Thyroid gland (tissue), 4 donors: ENCODE results near the gene PRR33. TPM values are rescaled to one million over a fixed set of nuclear protein-coding genes. Genes with fewer than 3 reads are reported as not detected.

ENCODE experiments used
- DNase-seq, 2 donors: peaks; one replicate each; pipeline ENCODE4 v3.0.0-alpha.2; 2019
- H3K27ac ChIP-seq, 3 donors: fragments of 200-600 bp; sonication (generic); 1 replicate in 2 of 3; 2 replicates in 1 of 3; pipeline ENCODE4 v1.5.1; 2016 to 2019; ENCODE audit warnings: mild to moderate bottlenecking in 1 of 3, moderate library complexity in 1 of 3
- H3K27me3 ChIP-seq: fragments of 200-600 bp; sonication (generic); one replicate; pipeline ENCODE4 v1.5.1; 2019
- H3K36me3 ChIP-seq, 2 donors: fragments of 200-600 bp; sonication (generic); one replicate each; pipeline ENCODE4 v1.5.1; 2016 to 2019
- H3K4me1 ChIP-seq, 2 donors: fragments of 200-600 bp; sonication (generic); one replicate each; pipeline ENCODE4 v1.5.1; 2017 to 2019
- H3K4me3 ChIP-seq, 3 donors: fragments of 200-600 bp; sonication (generic); replicated peaks in 1 of 3; 1 replicate in 2 of 3; 2 replicates in 1 of 3; pipeline ENCODE4 v1.5.1; 2016; ENCODE audit warnings: mild to moderate bottlenecking in 1 of 3
- H3K9me3 ChIP-seq: fragments of 200-600 bp; sonication (generic); one replicate; pipeline ENCODE4 v1.5.1; 2017
- POLR2A ChIP-seq, 2 donors: fragments of 450-650 bp; IDR thresholded peaks; one replicate each; pipeline ENCODE4 v1.6.1; 2017; ENCODE audit warnings: antibody characterized with exemption in 2 of 2, mild to moderate bottlenecking in 2 of 2, moderate library complexity in 1 of 2
- whole genome bisulfite sequencing, 2 donors: methylation state at CpG; one replicate each; pipeline ENCODE4 v1.1.5; 2017; 5-methylcytosine and 5-hydroxymethylcytosine counted together
- intact Hi-C: fragments of 100-400 bp; cut with DNase I; formaldehyde crosslinking; loops from one replicate; pipeline ENCODE4 v1.15.1; 2023
- total RNA-seq, 4 donors: library from RNA; depleted of rRNA; stranded (reverse); fragments of >200 nt; gene quantifications; one replicate each; pipeline ENCODE4 v1.2.3, GENCODE V29; 2016
- TF ChIP-seq, protein P1 (sequence below), 6 experiments: fragments of 200-600 bp in 3 of 6; fragments of 450-650 bp in 3 of 6; sonication (generic) in 3 of 6; IDR thresholded peaks; one replicate each; pipeline ENCODE4 v1.5.1; 2016 to 2019; ENCODE audit warnings: antibody characterized with exemption in 6 of 6, mild to moderate bottlenecking in 2 of 6, inconsistent platforms in 1 of 6, moderate library complexity in 1 of 6

Gene PRR33
- total RNA-seq, 4 donors from 2014 or later, result not detected

- H3K4me1 ChIP-seq, result peaks cover 15 to 29% of the 10 kb centered on the region in 2 donors
- 58 to 76% methylated on average over 2 to 3 of the region's 15 CpGs for WGBS, 2 donors
- no peak overlapping the region for H3K4me3 ChIP-seq
- DNase-seq, result no peak
- H3K36me3 ChIP-seq, result no peaks in the 10 kb centered on the region
- H3K27ac ChIP-seq, result no peak overlapping the region
- intact Hi-C loops, result no loop called here
- no peak for TF ChIP-seq POLR2A (IDR thresholded peaks at IDR 0.05)
- TF ChIP-seq, protein P1, sequence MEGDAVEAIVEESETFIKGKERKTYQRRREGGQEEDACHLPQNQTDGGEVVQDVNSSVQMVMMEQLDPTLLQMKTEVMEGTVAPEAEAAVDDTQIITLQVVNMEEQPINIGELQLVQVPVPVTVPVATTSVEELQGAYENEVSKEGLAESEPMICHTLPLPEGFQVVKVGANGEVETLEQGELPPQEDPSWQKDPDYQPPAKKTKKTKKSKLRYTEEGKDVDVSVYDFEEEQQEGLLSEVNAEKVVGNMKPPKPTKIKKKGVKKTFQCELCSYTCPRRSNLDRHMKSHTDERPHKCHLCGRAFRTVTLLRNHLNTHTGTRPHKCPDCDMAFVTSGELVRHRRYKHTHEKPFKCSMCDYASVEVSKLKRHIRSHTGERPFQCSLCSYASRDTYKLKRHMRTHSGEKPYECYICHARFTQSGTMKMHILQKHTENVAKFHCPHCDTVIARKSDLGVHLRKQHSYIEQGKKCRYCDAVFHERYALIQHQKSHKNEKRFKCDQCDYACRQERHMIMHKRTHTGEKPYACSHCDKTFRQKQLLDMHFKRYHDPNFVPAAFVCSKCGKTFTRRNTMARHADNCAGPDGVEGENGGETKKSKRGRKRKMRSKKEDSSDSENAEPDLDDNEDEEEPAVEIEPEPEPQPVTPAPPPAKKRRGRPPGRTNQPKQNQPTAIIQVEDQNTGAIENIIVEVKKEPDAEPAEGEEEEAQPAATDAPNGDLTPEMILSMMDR (IDR thresholded peaks at IDR 0.05), result no peak
- no peaks in the 10 kb centered on the region for H3K9me3 ChIP-seq
- H3K27me3 ChIP-seq, result no peaks in the 10 kb centered on the region
These were observed 24.9 kb downstream of the PRR33 start for GRCh38 chr11:1866776-1867175.

GRCh38 chr11:1866226-1866625 is 25.5 kb downstream of the PRR33 start:
- H3K4me1 ChIP-seq, result peaks cover 15 to 29% of the 10 kb centered on the region in 2 donors
- 83 to 96% methylated on average over 7 to 8 of the region's 8 CpGs for WGBS, 2 donors
- H3K4me3 ChIP-seq, result no peak overlapping the region
- no peaks in the 10 kb centered on the region for H3K36me3 ChIP-seq
- DNase-seq, result no peak
- no peaks in the 10 kb centered on the region for H3K27me3 ChIP-seq
- TF ChIP-seq POLR2A (IDR thresholded peaks at IDR 0.05), result no peak
- TF ChIP-seq, protein P1 (IDR thresholded peaks at IDR 0.05), result no peak
- no peaks in the 10 kb centered on the region for H3K9me3 ChIP-seq
- intact Hi-C loops, result no loop called here
- H3K27ac ChIP-seq, result no peak overlapping the region

- TF ChIP-seq POLR2A (IDR thresholded peaks at IDR 0.05), result no peak
- intact Hi-C loops, result no loop called here
- no peaks in the 10 kb centered on the region for H3K36me3 ChIP-seq
- peak overlapping the region in 2 of 3 donors; percentile 58 to 68 for H3K27ac ChIP-seq
- H3K9me3 ChIP-seq, result no peaks in the 10 kb centered on the region
- 72 to 74% methylated on average over 21 to 25 of the region's 30 CpGs for WGBS, 2 donors
- no peaks in the 10 kb centered on the region for H3K27me3 ChIP-seq
- H3K4me1 ChIP-seq, result peaks cover 15 to 29% of the 10 kb centered on the region in 2 donors
- H3K4me3 ChIP-seq, result no peak overlapping the region
- no peak for DNase-seq
These were observed 26.6 kb downstream of the PRR33 start for GRCh38 chr11:1864831-1865665.

DNA sequence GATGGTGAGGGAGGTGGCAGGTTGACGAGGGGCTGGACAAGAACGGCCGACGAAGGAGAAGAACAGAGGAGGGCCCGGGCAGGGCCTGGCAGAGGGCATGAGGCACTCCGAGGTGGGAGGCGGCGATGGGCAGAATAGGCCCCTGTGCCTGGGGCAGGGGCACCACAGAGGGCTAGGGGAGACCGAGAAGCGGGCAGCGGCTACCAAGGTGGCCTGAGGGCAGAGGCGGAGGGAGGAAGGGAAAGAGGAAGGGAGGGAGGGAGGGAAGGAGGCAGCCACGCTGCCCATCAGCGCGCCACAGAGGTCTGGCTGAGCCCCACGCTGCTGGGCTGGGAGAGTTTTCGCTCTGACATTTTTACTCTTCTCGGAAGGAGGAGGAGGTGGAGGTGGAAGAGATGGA is 27.5 kb downstream of the PRR33 start:
- Histone ChIP-seq H3K27ac (peak overlapping the region in 2 of 3 donors; percentile 58 to 68), H3K9me3 (no peaks in the 10 kb centered on the region), H3K4me1 (peaks cover 15 to 29% of the 10 kb centered on the region in 2 donors), H3K36me3 (no peaks in the 10 kb centered on the region), H3K4me3 (no peak overlapping the region), H3K27me3 (no peaks in the 10 kb centered on the region)
- no peak for DNase-seq
- 66 to 69% methylated on average over 18 of the region's 18 CpGs for WGBS, 2 donors
- TF ChIP-seq, protein P1 (IDR thresholded peaks at IDR 0.05), result no peak
- TF ChIP-seq POLR2A (IDR thresholded peaks at IDR 0.05), result no peak
- intact Hi-C loops, result no loop called here

- peaks cover 15 to 29% of the 10 kb centered on the region in 2 donors for H3K4me1 ChIP-seq
- intact Hi-C loops, result no loop called here
- TF ChIP-seq, protein P1 (IDR thresholded peaks at IDR 0.05), result no peak
- TF ChIP-seq POLR2A (IDR thresholded peaks at IDR 0.05), result no peak
These were observed 28.1 kb downstream of the PRR33 start for GRCh38 chr11:1863352-1864216.

More at GRCh38 chr11:1863352-1864216, 28.1 kb downstream of the PRR33 start:
- DNase-seq, result peak; percentile 74 to 81
- no peaks in the 10 kb centered on the region for H3K27me3 ChIP-seq
- peak overlapping the region; percentile 42 to 68 (median 58) for H3K27ac ChIP-seq
- no peaks in the 10 kb centered on the region for H3K9me3 ChIP-seq
- H3K36me3 ChIP-seq, result no peaks in the 10 kb centered on the region
- no peak overlapping the region for H3K4me3 ChIP-seq
- WGBS, 2 donors, result 27 to 35% methylated on average over 12 to 18 of the region's 27 CpGs
